GM18858 (cell line): Measurements from ENCODE around the gene ENTPD2.
"Not testable (repeated sequence)": the region's sequence is repeated elsewhere in the genome, so short reads cannot be mapped to it uniquely, and the experiment has no call there.

Experiments
- ATAC-seq: cut with Tn5 transposase; IDR thresholded peaks from one replicate; pipeline ENCODE4 v1.9.1; 2021; ENCODE audit not compliant: unreplicated experiment

Gene ENTPD2

GRCh38 chr9:137048655-137049543 is 5.0 kb downstream of the ENTPD2 start:
- ATAC-seq, result no peak

- no peak for ATAC-seq
Measured at GRCh38 chr9:137046088-137046787, 7.6 kb downstream of the ENTPD2 start, which contains the start of gene NPDC1. NPDC1 (minus strand) TSS chr9:137046177; CDS start chr9:137045989, 188 bp downstream.

- no peak for ATAC-seq
Measured at GRCh38 chr9:137045294-137046087, 8.4 kb downstream of the ENTPD2 start.

GRCh38 chr9:137044502-137045177 is 9.2 kb downstream of the ENTPD2 start:
- no peak for ATAC-seq

GRCh38 chr9:137044037-137044436 is 9.8 kb downstream of the ENTPD2 start:
- ATAC-seq, result no peak

GRCh38 chr9:137042751-137043727 is 10.8 kb downstream of the ENTPD2 start:
- ATAC-seq, result no peak

- ATAC-seq, result no peak
Measured at GRCh38 chr9:137041124-137041523, 12.7 kb downstream of the ENTPD2 start.

DNA sequence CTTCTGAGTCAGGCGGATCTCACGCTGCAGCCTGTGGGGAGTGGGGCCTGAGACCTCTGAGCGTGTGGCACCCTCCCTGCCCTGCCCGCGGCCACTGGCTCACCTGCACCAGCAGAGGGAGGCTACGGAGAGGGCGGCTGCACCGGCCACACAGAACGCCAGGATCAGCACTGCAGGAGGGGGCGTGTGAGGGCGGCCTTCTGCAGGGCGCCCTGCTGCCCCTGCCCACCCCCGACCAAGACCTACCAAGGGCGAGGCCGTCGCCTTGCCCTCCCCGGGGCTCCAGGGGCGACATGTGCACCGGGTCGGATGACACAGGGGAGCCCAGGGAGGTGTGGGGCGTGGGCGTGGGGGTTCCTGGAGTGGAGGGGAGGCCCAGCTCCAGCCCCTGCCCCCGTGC is 13.3 kb downstream of the ENTPD2 start:
- ATAC-seq, result no peak

- no peak for ATAC-seq
Measured at GRCh38 chr9:137039611-137040366, 14.1 kb downstream of the ENTPD2 start.

- no peak for ATAC-seq
Measured at GRCh38 chr9:137038916-137039315, 14.9 kb downstream of the ENTPD2 start.

DNA sequence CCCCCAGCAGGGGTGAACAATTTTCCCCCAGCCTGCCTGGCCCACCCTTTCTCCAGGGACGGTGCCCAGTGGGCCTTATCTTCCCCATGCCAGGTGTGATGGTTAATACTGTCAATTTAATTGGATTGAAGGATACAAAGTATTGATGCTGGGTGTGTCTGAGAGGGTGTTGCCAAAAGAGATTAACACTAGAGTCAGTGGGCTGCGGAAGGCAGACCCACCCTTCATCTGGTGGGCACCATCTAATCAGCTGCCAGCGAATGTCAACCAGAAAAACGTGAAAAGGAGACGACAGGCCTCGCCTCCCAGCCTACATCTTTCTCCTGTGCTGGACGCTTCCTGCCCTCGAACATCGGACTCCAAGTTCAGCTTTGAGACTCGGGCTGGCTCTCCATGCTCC is 16.4 kb downstream of the ENTPD2 start:
- no peak for ATAC-seq

DNA sequence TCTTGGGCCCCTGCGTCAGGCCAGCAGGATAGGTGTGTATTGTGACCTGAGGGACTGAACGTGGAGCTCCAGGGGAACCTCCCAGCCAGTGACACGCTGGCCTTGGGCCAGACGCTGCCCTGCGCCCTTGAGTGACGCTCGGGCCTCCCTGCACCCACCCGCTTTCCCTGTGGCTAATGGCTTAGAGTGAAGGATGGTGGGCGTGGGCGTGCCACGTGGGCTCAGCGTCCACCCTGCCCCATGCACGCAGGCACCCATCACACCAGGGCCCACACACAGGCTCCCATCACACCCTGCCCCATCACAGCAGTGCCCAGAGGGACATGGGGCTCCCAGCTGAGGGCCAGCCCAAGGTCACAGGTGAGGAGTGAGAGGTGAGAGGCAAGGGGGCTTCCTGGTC is 16.8 kb downstream of the ENTPD2 start:
- ATAC-seq, result no peak

DNA sequence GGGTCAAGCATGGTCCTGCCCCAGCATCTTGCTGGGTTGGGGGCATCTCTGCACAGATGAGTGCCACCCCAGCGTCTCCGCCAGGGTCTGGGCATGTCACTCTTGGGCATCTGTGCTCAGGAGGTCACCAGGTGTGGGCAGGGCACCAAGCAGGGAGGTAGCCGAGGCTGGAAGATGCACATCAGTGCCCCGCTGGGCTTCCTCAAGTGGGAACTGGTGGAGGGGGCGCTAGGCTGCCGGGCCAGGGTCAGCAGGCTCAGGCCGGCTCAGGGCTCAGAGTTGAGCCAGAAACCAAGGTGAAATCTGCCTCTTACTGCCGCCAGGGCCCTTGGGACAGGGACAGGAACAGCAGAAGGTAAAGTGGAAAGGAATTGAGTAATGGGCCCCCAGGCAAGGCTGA is 17.9 kb downstream of the ENTPD2 start:
- ATAC-seq, result no peak

DNA sequence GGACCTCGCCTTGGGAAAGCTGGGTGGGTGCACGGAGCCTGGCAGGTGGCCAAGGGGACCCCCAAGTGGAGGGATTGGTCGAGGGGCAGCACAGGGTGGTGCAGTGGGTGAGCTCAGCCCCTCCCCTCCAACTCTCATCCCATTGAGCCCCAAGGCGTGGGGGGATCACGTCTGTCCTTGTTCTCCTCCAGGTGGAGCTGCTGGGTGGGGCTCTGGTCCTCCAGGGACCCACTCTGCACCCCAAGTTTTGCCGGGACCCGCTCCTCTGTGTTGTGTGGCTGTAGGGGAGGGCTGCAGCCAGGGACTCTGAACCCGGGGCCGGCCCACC is 18.4 kb downstream of the ENTPD2 start:
- ATAC-seq, result no peak

DNA sequence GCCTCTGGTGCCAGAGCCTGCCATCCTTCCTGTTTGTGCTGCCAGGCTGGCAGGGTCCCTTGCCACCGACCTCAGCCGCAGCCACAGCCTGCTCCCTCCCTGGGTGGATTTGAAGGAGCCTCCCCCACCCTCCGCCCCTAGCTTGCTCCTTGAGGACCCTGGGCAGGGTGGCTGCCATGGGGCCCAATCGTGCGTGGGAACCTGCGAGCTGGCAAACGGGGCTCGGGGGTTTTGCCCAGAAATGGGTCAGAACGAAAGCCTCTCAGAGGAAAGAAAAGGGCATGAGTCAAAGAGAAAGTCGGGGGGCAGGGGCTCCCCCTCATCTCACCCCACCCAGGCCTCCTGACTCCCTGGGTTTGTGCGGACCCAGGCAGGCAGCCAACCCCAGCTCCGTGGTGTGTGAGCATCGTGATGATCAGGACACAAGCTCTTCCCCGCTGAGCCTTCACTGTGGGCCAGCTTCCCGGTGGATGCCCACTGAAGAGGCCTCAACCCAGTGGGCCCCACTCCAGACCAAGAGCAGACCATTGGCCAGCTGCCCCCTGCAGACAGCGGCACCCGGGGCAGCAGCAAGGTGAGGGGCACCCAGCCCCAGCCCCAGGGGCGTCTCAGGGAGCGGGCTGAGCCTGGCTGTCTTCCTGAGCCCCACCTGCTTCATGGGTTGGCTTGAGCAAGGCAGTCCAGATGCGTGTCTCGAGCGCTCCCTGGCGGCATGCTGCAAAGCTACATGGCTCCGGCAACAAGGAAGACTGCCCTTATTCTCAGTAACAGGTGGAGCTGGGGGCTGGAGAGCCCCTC is 19.0 kb downstream of the ENTPD2 start:
- ATAC-seq, result no peak

DNA sequence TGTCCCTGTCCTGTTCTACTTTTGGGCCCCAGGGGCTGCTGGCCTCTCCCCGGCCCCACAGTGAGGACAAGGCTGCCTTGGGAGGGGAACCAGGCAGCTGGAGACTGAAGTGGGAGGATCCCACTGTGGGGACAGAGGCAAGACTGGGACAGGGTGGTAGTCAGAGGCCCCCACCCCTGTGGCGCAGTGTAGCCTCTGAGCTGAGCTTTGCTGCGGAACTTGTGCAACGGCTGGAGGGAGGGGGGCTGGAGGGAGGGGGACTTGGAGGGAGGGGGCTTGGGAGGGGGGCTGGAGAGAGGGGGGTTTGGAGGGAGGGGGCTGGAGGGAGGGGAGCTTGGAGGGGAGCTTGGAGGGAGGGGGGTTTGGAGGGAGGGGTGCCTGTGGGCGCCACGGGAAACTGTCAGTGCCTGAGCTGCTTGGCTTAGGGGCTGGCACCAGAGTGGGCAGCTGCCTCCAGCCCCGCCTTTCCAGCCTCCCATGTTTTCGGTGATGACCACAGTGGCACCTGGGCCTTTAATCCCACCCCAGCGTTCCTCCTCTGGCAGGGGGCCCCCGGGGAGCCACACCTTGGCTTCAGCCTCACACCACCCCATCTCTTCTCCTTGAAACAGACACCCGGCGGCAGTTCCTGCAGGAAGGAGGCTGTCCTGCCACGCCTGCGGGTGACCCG is 19.7 kb downstream of the ENTPD2 start:
- no peak for ATAC-seq

DNA sequence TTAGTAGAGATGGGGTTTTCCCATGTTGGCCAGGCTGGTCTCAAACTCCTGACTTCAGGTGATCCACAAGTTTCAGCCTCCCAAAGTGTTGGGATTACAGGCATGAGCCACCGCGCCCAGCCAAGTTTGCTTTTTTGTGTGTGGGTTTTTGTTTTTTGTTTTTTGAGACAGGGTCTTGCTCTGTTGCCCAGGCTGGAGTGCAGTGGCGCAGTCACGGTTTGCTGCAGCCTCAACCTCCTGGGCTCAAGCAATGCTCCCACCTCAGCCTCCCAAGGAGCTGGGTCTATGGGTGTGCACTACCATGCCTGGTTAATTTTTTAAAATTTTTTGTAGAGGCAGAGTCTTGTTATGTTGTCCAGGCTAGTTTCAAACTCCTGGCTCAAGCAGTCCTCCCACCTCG is 20.4 kb downstream of the ENTPD2 start:
- not testable (repeated sequence) for ATAC-seq

DNA sequence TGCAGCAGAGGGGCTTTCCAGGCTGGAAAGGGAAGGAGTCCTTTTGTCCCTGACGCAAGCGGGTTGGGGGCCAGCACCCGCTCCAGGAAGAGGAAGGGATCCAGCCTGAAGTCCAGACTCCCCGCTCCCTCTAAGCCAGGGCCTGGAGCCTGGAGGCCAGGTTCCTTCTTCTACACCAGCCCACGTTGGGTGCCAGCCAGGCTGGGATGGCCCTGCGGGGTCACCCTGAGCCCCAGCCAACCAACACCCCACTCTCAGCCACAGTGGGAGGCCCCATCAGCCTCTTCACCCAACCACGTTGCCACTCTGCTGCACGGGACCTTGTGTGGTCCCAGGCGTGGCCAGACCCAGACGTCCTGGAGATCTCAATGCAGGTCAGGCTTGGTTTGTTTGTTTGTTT is 21.0 kb downstream of the ENTPD2 start:
- no peak for ATAC-seq
